ENCODE data around the gene PLXNC1.

DNA sequence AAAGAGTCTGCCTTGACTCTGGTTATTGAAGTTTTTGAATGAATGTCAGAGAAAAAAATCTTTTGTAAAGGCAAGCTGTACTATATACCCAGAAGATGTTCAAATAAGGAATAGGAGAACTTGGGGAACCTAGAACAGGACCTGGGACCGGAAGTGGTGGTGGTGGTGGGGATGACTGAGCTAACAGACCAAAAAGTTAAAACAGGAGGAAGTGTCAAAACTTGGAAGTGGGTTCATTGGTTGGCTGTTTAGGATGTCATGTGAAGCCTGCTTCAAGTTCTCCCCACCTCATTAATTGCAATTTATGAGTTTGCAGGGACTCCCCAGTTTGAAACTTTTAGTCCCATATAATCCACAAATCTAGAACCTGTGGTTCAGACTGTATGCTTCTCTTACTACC lies 26.2 kb downstream of the PLXNC1 start:
- TF ChIP-seq, protein P1, sequence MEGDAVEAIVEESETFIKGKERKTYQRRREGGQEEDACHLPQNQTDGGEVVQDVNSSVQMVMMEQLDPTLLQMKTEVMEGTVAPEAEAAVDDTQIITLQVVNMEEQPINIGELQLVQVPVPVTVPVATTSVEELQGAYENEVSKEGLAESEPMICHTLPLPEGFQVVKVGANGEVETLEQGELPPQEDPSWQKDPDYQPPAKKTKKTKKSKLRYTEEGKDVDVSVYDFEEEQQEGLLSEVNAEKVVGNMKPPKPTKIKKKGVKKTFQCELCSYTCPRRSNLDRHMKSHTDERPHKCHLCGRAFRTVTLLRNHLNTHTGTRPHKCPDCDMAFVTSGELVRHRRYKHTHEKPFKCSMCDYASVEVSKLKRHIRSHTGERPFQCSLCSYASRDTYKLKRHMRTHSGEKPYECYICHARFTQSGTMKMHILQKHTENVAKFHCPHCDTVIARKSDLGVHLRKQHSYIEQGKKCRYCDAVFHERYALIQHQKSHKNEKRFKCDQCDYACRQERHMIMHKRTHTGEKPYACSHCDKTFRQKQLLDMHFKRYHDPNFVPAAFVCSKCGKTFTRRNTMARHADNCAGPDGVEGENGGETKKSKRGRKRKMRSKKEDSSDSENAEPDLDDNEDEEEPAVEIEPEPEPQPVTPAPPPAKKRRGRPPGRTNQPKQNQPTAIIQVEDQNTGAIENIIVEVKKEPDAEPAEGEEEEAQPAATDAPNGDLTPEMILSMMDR (conservative IDR thresholded peaks at IDR 0.05; ENCODE audit: low read depth, low read length) = no peak
- no peak for TF ChIP-seq EZH2 (IDR thresholded peaks at IDR 0.05; ENCODE audit: borderline replicate concordance, low read depth, low read length, poor library complexity, severe bottlenecking)
